LNCaP clone FGC (cell line): Measurements from ENCODE around the gene DDX5.

Experiments used
- DNase-seq: peaks from one replicate; pipeline ENCODE4 v3.0.0-alpha.2; 2011; ENCODE audit warnings: low read depth
- H3K4me3 ChIP-seq: 2 replicates; pipeline ENCODE4 v1.5.1; 2011; ENCODE audit warnings: mild to moderate bottlenecking, low read depth, low read length, control low read depth
- CTCF ChIP-seq: IDR thresholded peaks from 2 replicates; pipeline ENCODE4 v1.5.1; 2012; ENCODE audit warnings: mild to moderate bottlenecking; ENCODE audit not compliant: control insufficient read depth, insufficient read depth; ENCODE audit errors: extremely low read depth

The DDX5 gene

GRCh38 chr17:64515829-64516228 is 9.7 kb upstream of the DDX5 start:
- H3K4me3 ChIP-seq: no peak overlapping the region
- DNase-seq: no peak

GRCh38 chr17:64515419-64515818 is 9.3 kb upstream of the DDX5 start:
- no peak for TF ChIP-seq CTCF
- no peak for DNase-seq

More at GRCh38 chr17:64515829-64516228, 9.7 kb upstream of the DDX5 start:
- no peak for TF ChIP-seq CTCF

GRCh38 chr17:64509179-64509578 is 3.1 kb upstream of the DDX5 start:
- no peak for TF ChIP-seq CTCF
- no peak overlapping the region for H3K4me3 ChIP-seq
- DNase-seq: no peak

More at GRCh38 chr17:64515419-64515818, 9.3 kb upstream of the DDX5 start:
- no peak overlapping the region for H3K4me3 ChIP-seq

- no peak overlapping the region for H3K4me3 ChIP-seq
- TF ChIP-seq CTCF: no peak
- DNase-seq: no peak
Observed at GRCh38 chr17:64508683-64509082, 2.6 kb upstream of the DDX5 start.

GRCh38 chr17:64507413-64507782 is 1.3 kb upstream of the DDX5 start:
- TF ChIP-seq CTCF: peak; percentile 61
- peak overlapping the region; percentile 81 for H3K4me3 ChIP-seq
- DNase-seq: peak; percentile 54

- H3K4me3 ChIP-seq: peak within 1 kb of the TSS; percentile 81
- DNase-seq: peak; percentile 97
- TF ChIP-seq CTCF: no peak
Observed at GRCh38 chr17:64506576-64507412, 705 bp upstream of the DDX5 start, which contains the start of gene CEP95. Gene CEP95, plus strand, starts transcription at chr17:64506977. Its CDS starts 121 bp downstream, at chr17:64507098.
